Measurements from ENCODE around the gene SIX4. TPM values are rescaled to one million over a fixed set of nuclear protein-coding genes. Genes with fewer than 3 reads are reported as not detected.

Gene SIX4
- total and polyA plus RNA-seq, 9 of the 15 experiments (the other 6 are each of a cell fraction or from before 2014, with no cell fraction given), result 0.77 to 8.6 (median 5.6) TPM

DNA sequence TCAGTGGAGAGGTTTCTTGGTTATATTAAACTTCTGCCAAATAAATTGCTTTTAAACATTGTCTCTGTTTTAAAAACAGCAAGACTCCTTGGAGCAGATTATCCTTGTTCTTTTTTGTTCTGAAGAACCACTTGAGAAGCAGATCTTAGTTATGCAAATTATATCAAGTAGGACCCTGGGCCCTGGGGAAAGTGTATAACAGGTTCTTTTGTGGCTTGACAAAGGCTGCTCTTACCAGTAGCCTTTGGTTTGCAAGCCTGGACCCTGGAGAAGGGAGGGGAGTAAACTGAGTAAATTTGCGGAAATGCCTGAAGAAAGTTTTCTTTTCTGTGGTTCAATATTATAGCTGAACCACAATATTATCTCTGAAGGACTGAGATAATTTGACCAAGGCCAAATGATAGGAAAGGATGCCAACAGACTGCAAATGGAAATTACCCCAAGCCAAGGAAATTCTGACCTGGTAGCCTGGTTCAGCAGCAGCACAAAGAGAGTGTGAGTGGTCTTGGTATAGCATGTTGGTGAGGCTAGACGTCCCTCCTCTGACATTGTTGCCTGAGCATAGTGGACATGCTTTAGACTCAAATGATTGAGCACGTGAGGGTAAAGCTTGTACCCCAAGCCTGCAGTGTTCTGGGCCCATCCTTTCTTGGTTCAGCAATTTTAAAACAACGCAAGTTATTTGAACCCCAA, 44.4 kb downstream of the SIX4 start:
- H3K4me2 ChIP-seq (ENCODE audit: insufficient read depth, low read length), result no peak overlapping the region

DNA sequence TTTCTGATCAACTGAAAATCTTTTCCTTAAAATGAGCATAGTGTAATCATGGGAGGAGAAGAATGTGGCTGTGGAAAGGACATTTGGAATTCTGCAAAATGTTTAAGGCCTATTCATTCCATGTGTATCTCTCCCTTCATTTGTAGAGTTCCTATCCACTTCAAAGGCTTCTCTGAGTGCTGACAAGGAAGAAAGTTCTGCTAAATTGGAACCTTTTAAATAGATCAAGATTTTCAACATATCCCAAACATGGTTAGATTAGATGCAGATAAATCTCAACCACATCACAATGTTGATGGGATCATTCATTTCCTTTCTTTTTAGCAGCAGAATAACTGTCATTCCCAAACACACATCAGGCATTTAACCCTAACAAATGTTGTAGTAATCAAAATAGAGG, 46.5 kb downstream of the SIX4 start:
- CTCF ChIA-PET (ENCODE audit: low intra/inter-chr PET ratio), result no interaction called here
- in situ Hi-C loops (cut with MboI), result no loop called here
- POLR2A ChIA-PET, result no interaction called here
- ATAC-seq (no peak), FAIRE-seq (no peak), DNase-seq (ENCODE audit: extremely low read depth in 1 of 4, low spot score in 3 of 4) (no peak)
- Histone ChIP-seq H3K9me3 (replicated peaks; ENCODE audit: control insufficient read depth, insufficient read depth, low read depth, low read length) (no peaks in the 10 kb centered on the region), H3K4me3 (no peak overlapping the region), H3K27me3 (ENCODE audit: control insufficient read depth in 2 of 2, insufficient read depth in 2 of 2, low read length in 2 of 2) (no peaks in the 10 kb centered on the region), H3K9ac (ENCODE audit: insufficient read depth in 1 of 2, low read depth in 2 of 2, low read length in 2 of 2) (no peak overlapping the region), H3K9me1 (ENCODE audit: control insufficient read depth, insufficient read depth, low read length) (no peaks in the 10 kb centered on the region), H2AFZ (ENCODE audit: low read depth, low read length) (no peak overlapping the region), H3K36me3 (ENCODE audit: control insufficient read depth, insufficient read depth, low read length) (no peaks in the 10 kb centered on the region), H4K20me1 (replicated peaks; ENCODE audit: control insufficient read depth, insufficient read depth, low read length) (no peaks in the 10 kb centered on the region), H3K4me2 (ENCODE audit: insufficient read depth, low read length) (no peak overlapping the region), H3K4me1 (replicated peaks in 1 of 2; ENCODE audit: control insufficient read depth in 2 of 2, insufficient read depth in 2 of 2, low read length in 2 of 2) (no peaks in the 10 kb centered on the region), H3K79me2 (ENCODE audit: control insufficient read depth, insufficient read depth, low read length) (no peaks in the 10 kb centered on the region), H3K27ac (ENCODE audit: extremely low read depth, low read depth, low read length) (no peak overlapping the region)
- intact Hi-C loops (cut with micrococcal nuclease), result no loop called here
- BruUV-seq (replicated peaks), result no TSS peak
- TF ChIP-seq ZNF431 (CRISPR knock-in tag; IDR thresholded peaks at IDR 0.05) (no peak), POLR2AphosphoS5 (IDR thresholded peaks at IDR 0.05; ENCODE audit: control insufficient read depth, insufficient read depth, low read depth, low read length) (no peak), BRD4 (IDR thresholded peaks at IDR 0.05) (no peak)

More for the DNA sequence above, 44.4 kb downstream of the SIX4 start:
- Histone ChIP-seq H4K20me1 (replicated peaks; ENCODE audit: control insufficient read depth, insufficient read depth, low read length) (no peaks in the 10 kb centered on the region), H3K4me3 (no peak overlapping the region), H3K9me1 (ENCODE audit: control insufficient read depth, insufficient read depth, low read length) (no peaks in the 10 kb centered on the region), H3K79me2 (ENCODE audit: control insufficient read depth, insufficient read depth, low read length) (no peaks in the 10 kb centered on the region), H3K27ac (ENCODE audit: extremely low read depth, low read depth, low read length) (no peak overlapping the region), H3K27me3 (ENCODE audit: control insufficient read depth in 2 of 2, insufficient read depth in 2 of 2, low read length in 2 of 2) (no peaks in the 10 kb centered on the region), H3K4me1 (replicated peaks in 1 of 2; ENCODE audit: control insufficient read depth in 2 of 2, insufficient read depth in 2 of 2, low read length in 2 of 2) (no peaks in the 10 kb centered on the region), H3K36me3 (ENCODE audit: control insufficient read depth, insufficient read depth, low read length) (no peaks in the 10 kb centered on the region), H3K9me3 (replicated peaks; ENCODE audit: control insufficient read depth, insufficient read depth, low read depth, low read length) (no peaks in the 10 kb centered on the region), H3K9ac (ENCODE audit: insufficient read depth in 1 of 2, low read depth in 2 of 2, low read length in 2 of 2) (no peak overlapping the region), H2AFZ (ENCODE audit: low read depth, low read length) (no peak overlapping the region)
- 21% methylated on average over 3 of the region's 4 CpGs for WGBS (ENCODE audit: insufficient coverage, low coverage, missing lambda C conversion rate)
- no TSS peak for BruUV-seq (replicated peaks)
- intact Hi-C loops (cut with micrococcal nuclease), result no loop called here
- FAIRE-seq (no peak), ATAC-seq (no peak), DNase-seq (ENCODE audit: extremely low read depth in 1 of 4, low spot score in 3 of 4) (no peak)
- ChIA-PET POLR2A (no interaction called here), CTCF (ENCODE audit: low intra/inter-chr PET ratio) (no interaction called here)
- in situ Hi-C loops (cut with MboI), result no loop called here
- TF ChIP-seq ZNF239 (CRISPR knock-in tag; IDR thresholded peaks at IDR 0.05), result no peak
- no peak for TF ChIP-seq ESRRA (IDR thresholded peaks at IDR 0.05; ENCODE audit: borderline replicate concordance, low read depth)
- TF ChIP-seq KAT2B (IDR thresholded peaks at IDR 0.05; ENCODE audit: low read depth, low read length), result no peak
- no peak for TF ChIP-seq ZC3H8 (IDR thresholded peaks at IDR 0.05)
- TF ChIP-seq ZNF696 (CRISPR knock-in tag; conservative IDR thresholded peaks at IDR 0.05), result no peak
- TF ChIP-seq IRF2 (CRISPR knock-in tag; IDR thresholded peaks at IDR 0.05), result no peak
- TF ChIP-seq SIRT6 (IDR thresholded peaks at IDR 0.05; ENCODE audit: low read depth, low read length), result no peak
- TF ChIP-seq NFE2 (IDR thresholded peaks at IDR 0.05; ENCODE audit: low read depth), result no peak
- no peak for TF ChIP-seq STAT5A (IDR thresholded peaks at IDR 0.05; ENCODE audit: borderline replicate concordance, low read length)
- TF ChIP-seq ZNF551 (CRISPR knock-in tag; IDR thresholded peaks at IDR 0.05), result no peak
- no peak for TF ChIP-seq POLR2A (conservative IDR thresholded peaks at IDR 0.05)
- TF ChIP-seq LARP7 (IDR thresholded peaks at IDR 0.05), result no peak
- no peak for TF ChIP-seq LEF1 (IDR thresholded peaks at IDR 0.05)
- TF ChIP-seq PML (IDR thresholded peaks at IDR 0.05; ENCODE audit: low read length), result no peak

All from K562 (cell line).